Kidney tubule cell (primary cell): ENCODE measurements around the gene SLC17A5.
"Not testable (repeated sequence)": the region's sequence is repeated elsewhere in the genome, so short reads cannot be mapped to it uniquely, and the experiment has no call there.

Source experiments
- DNase-seq: peaks from one replicate; pipeline ENCODE4 v3.0.0-alpha.2; 2018; ENCODE audit warnings: low spot score

SLC17A5 gene

DNA sequence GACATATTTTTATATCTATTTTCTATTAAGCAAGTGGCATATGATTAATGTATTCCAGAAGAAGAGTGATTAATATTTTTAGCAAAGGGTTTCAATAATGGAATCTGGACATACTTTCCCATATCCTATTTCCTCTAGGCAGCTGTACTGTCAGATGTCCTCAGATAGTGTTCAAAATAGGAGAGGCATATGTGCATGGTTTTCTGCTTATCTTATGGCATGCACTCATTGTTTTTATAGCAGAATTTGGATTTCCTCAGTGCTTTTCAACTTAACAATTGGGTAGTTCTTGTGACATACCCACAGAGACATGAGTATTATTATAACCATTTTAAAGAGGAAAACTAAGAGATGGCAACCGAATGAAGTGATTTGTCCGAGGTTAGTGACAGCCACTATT lies 12.6 kb upstream of the SLC17A5 start:
- no peak for DNase-seq

- peak; percentile 70 for DNase-seq
Measured at GRCh38 chr6:73665686-73666319, 12.0 kb upstream of the SLC17A5 start.

DNA sequence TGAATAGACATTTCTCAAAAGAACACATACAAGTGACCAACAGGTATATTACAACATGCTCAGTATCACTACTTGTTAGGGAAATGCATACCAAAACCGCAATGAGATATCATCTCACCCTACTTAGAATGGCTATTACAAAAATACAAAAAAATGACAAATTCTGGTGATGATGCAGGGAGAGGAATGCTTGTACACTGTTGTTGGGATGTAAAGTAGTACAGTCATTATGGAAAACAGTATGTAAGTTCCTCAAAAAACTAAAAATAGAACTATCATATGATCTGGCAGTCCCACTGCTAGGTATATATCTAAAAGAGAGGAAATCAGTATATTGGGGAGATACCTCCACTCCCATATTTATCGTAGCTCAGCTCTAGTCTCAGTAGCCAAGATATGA lies 10.9 kb upstream of the SLC17A5 start:
- no peak for DNase-seq

DNA sequence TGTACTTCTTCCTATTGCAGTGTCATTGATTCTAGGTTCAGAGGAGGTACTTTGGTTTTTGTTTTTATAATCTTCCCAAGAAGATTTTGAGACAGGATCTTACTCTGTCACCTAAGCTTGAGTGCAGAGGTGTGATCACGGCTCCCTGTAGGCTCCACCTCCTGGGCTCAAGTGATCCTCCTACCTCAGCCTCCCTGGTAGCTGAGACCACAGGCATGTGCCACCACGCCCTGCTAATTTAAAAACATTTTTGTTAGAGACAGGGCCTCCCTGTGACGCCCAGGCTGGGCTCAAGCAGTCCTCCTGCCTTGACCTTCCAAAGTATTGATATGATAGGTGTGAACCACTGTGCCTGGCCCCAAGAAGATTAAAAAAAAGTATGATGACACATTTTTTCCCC lies 3.4 kb upstream of the SLC17A5 start:
- peak; percentile 19 for DNase-seq

DNA sequence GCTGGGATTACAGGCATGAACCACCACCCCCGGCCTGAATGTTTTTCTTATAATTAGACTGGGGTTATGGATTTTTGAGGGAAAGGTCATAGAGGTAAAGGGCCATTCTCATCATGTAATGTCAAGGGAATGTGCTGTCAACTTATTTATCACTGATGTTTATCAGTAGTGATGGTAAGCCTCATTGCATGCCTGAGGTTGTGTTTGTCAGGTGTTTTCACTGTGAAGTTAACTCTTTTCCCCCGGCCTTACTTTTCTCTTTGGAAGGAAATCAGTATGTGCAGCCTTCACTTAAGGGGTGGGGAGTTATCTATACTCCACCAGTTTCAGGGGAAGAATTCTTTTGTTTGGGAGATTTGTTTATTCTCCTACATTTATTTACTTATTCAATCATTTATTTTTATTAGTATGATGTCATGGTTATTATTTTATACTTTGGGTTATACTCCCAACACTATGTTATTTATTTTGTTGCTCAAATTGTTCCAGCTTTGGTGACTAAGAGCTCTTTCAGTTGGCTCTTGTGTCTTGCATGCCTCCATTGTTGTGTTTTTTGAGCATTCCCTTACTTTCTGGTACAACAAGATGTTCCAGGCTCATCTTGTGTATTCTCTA lies 2.8 kb upstream of the SLC17A5 start:
- DNase-seq: no peak

GRCh38 chr6:73655341-73655917 lies 1.6 kb upstream of the SLC17A5 start:
- DNase-seq: no peak

DNA sequence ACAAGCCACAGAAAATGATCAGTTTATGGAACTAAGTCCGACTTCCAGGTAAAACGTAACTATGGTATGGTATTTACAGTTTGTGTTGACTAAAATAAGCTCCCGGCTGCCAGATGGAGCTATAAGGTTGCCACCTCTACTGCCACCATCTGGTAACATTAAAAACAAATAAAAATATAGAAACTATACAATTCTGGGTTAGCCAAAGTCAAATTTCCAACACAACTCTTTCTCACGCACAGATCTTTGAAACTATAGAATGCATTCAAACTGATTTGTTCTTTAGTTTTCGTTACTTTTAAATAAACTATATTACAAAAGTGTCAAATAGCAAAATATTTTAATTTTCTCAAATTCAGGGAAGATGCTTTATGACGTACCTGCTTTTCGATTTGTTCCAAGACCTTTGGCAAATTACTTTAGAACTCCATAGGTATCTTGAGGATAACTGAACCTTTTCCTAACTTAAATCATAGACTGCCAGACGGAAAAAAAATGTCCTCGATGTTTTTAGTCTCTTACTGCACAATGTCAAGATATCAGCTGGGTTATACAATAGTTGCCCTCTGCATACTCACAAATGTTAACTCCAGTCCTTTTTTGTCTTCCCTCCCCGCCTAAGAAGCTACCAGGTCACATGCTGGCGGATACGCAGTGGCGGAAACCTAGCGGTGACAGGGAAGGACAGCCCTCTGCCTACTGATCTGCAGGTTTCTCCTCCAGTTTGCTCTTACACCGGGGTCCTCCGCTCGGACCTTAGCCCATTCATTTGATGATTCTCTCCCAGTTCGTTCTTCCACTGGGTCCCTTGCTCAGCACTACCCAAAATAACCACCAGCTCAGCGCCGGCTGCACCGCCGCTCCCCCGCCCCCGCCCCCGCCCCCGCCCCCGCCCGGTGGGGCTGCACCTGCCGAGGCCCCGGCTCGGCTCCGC lies 888 bp downstream of the SLC17A5 start:
- peak; percentile 70 for DNase-seq

GRCh38 chr6:73649783-73650182 lies 4.0 kb downstream of the SLC17A5 start:
- DNase-seq: no peak

DNA sequence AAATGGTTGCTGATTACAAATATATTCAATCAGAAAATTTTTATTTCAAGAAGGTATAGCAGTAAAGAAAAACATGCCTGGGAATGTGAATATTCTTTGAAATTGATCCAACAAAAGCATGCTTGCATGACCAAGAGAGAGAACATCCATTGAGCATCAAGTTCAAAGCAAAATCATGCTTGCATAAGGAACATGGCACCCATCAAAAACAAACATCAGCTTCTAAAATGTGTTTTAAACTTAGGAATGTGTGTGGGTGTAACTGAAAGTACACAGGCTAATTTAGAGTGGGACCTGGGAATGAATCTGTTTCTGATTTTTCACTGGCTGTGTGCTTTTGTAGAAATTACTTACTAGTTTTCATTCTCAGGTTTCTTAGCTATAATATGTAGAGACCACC lies 5.6 kb downstream of the SLC17A5 start:
- no peak for DNase-seq

DNA sequence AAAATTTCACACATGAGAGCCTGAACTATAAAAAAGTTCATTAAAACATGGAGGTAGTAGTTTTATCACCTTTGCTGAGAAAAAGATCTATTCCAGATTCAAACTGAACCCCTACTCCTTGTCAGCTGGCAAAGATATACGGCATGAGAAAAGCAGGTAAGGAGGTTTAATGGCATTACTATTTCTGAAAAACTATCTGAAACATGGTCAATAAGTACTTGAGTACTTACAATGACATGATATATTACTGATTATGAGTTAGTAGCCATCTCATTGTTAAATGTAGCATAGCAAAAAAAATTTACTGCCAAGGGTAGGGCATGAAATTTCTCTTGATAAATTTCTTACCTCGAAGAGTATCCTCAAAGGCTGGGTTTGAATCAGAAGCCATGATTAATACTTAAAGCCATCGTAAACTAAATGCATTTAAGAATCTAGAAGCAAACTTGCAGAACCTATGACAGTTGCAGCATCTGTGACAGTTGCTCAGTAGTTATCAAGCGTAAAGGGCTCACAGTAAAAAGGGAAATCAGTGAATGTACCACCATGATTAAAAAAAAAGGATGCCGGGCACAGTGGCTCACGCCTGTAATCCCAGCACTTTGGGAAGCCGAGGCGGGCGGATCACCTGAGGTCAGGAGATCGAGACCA lies 8.7 kb downstream of the SLC17A5 start:
- DNase-seq: no peak

DNA sequence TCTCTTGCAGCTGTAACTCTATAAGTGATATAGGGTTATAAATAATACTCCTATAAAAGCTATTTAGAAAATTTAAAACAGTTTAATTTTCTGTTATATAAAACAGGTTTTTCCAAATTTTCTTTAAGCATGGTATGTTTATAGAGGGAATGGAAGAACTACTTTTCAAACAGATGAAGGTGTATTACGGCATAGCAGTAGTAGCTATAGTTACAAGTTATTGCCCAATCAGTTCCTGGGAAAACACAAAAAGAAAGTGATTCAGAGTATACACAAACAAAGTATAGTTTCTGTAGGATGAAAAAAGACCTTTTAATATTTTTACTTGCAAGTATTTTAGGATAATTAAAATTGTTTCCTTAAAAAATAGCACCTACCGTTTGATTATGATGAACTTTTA lies 9.8 kb downstream of the SLC17A5 start:
- no peak for DNase-seq

DNA sequence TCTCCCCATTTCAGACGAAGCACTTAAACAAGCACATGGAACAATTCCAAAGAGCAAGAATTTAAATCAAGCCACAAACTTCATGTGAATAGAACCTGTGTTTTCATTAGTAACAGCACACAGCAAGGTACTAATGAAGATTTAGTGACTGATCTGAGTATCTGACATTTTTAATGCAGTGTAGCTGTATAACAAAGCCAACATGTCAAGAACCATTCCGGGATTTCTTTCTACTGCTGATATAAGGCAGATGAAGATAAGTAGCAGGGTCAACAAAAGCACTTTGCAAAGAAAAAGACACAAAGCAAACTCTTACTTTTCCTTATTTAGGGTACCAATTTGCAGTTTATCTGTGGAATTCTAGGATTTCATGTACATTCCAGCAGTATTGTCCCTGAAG lies 11.3 kb downstream of the SLC17A5 start:
- DNase-seq: no peak

GRCh38 chr6:73640179-73640750 lies 13.5 kb downstream of the SLC17A5 start:
- DNase-seq: no peak

DNA sequence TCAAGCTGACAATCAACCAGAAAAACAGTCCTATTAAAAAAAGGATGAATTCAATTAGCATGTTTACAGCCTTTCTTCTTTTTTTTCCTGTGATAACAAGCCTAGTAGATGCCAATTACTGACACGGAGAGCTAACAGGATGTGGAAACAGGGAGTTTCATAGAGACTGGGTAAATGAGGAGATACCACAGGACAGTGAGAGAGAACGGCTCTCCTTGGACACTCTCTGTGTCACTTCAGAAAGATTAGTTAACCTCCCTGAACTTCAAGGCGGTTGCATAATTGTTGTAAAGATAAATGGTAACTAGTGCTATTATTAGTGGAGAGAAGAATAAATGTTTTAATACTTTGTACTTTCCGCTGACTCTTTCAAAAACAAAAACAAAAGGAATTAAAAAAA lies 14.8 kb downstream of the SLC17A5 start:
- no peak for DNase-seq

GRCh38 chr6:73637404-73637803 lies 16.4 kb downstream of the SLC17A5 start:
- DNase-seq: no peak

DNA sequence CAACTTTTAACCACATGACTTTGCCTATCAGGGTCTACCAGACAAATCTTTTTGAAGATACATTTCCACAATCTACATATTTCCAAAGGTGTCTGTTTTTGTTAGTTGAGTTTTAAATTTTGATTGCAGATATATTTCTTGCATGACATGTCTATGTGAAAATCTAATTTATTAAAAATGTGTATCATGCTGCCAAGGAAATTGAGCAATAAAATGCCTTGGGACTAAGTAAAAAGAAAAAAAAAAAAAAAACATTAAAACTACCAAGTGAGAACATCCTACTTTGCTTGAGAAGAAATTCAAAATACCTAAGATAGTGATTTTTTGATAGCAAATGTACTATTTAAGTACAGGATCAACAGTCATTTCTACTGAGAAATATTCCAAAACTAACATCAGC lies 17.7 kb downstream of the SLC17A5 start:
- no peak for DNase-seq

- no peak for DNase-seq
Measured at GRCh38 chr6:73632346-73632745, 21.4 kb downstream of the SLC17A5 start.

DNA sequence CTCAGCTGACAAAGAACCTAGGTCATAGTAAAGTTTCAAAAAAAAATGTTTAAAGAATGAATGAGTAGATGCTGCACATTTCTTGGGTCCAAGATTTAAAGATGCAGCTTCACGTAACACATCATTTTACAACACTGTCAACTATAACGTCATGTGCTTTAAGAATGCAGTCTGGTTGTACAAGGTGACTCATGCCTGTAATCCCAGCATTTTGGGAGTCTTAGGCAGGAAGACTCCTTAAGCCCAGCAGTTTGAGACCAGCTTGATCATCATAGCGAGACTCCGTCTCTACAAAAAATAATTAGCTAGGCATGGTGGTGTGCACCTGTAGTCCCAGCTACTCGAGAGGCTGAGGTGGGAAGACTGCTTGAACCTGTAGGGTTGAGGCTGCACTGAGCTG lies 21.9 kb downstream of the SLC17A5 start:
- DNase-seq: no peak

- no peak for DNase-seq
Measured at GRCh38 chr6:73630401-73630800, 23.4 kb downstream of the SLC17A5 start.

- DNase-seq: no peak
Measured at GRCh38 chr6:73624896-73625295, 28.9 kb downstream of the SLC17A5 start.

- DNase-seq: not testable (repeated sequence)
Measured at GRCh38 chr6:73623480-73623879, 30.3 kb downstream of the SLC17A5 start.

- DNase-seq: not testable (repeated sequence)
Measured at GRCh38 chr6:73618082-73618481, 35.7 kb downstream of the SLC17A5 start.
